C4-2B (cell line): ENCODE measurements around the gene TREM2.

Experiments used
- H3K27ac ChIP-seq: fragments of 450-650 bp; 2 replicates; pipeline ENCODE4 v1.5.1; 2017
- ZFX ChIP-seq: fragments of 450-650 bp; IDR thresholded peaks from 2 replicates; pipeline ENCODE4 v1.6.1; 2017
- TF ChIP-seq, protein P1 (sequence below): fragments of 450-650 bp; conservative IDR thresholded peaks from 2 replicates; pipeline ENCODE4 v1.5.1; 2017; ENCODE audit warnings: mild to moderate bottlenecking

Gene TREM2

GRCh38 chr6:41153451-41153850, 9.5 kb downstream of the TREM2 start:
- TF ChIP-seq, protein P1, sequence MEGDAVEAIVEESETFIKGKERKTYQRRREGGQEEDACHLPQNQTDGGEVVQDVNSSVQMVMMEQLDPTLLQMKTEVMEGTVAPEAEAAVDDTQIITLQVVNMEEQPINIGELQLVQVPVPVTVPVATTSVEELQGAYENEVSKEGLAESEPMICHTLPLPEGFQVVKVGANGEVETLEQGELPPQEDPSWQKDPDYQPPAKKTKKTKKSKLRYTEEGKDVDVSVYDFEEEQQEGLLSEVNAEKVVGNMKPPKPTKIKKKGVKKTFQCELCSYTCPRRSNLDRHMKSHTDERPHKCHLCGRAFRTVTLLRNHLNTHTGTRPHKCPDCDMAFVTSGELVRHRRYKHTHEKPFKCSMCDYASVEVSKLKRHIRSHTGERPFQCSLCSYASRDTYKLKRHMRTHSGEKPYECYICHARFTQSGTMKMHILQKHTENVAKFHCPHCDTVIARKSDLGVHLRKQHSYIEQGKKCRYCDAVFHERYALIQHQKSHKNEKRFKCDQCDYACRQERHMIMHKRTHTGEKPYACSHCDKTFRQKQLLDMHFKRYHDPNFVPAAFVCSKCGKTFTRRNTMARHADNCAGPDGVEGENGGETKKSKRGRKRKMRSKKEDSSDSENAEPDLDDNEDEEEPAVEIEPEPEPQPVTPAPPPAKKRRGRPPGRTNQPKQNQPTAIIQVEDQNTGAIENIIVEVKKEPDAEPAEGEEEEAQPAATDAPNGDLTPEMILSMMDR: no peak
- no peak for TF ChIP-seq ZFX

DNA sequence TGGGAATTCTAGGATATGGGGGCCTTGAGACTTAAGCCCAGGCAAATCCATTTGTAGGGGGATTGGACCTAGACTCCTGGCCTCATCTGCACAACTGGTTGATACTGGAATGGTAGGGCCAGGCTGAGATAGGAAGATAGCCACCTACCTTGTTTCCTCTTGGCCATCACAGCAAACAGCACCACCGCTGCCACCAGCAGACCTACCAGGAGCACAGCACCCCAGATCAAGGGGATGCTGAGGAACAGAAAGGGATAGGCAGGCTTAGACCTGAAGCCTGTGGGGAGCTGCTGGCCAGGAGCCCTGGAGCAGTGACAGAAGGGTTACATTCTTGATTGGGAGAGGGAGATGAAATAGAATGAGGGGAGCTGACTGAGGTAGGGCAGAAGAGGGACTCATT, 12.2 kb downstream of the TREM2 start:
- no peak overlapping the region for H3K27ac ChIP-seq
- no peak for TF ChIP-seq ZFX
- TF ChIP-seq, protein P1: no peak

More at GRCh38 chr6:41153451-41153850, 9.5 kb downstream of the TREM2 start:
- H3K27ac ChIP-seq: no peak overlapping the region

GRCh38 chr6:41147917-41148316, 15.0 kb downstream of the TREM2 start:
- H3K27ac ChIP-seq: no peak overlapping the region
- TF ChIP-seq, protein P1: no peak
- TF ChIP-seq ZFX: no peak

DNA sequence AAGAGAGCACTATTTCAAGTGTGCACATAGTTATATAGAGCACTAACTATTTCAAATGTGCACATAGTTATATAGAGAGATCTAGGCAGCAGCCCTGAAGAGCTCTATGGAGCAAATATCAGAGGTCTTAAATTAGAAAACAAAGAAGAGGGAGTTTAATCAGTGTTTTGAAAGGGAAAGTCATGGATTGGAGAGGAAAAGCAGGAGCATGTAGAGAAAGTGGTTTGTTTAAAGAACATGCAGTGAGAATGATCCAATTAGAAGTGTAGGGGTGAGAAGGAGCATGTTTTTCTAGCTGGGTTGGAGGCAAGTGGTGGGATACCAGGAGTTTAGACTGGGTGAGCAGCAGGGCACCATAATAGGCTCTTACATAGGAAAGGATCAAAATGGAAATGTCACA, 26.0 kb downstream of the TREM2 start:
- TF ChIP-seq, protein P1: no peak
- TF ChIP-seq ZFX: no peak
- no peak overlapping the region for H3K27ac ChIP-seq

GRCh38 chr6:41135062-41135832, 27.7 kb downstream of the TREM2 start:
- TF ChIP-seq ZFX: no peak
- TF ChIP-seq, protein P1: no peak
- H3K27ac ChIP-seq: no peak overlapping the region

DNA sequence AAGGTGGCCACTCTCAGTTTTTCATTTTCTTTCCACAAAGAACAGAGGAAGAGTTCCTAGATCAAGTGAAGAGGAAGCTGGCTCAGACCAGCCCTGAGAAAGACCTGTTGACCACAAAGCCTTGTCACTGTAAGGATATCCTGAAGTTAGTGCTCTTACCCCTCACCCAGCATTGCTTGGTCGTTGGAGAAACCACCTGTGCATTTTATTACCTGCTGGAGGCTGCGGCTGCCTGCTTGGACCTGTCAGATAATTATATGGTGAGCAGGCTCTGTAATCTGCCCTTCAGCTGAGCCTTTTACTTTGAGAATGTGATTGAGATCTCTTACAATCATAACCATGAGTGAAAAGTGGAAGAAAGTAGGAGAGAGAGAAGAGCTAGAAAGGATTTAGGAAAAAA, 30.7 kb downstream of the TREM2 start:
- no peak overlapping the region for H3K27ac ChIP-seq
- TF ChIP-seq, protein P1: no peak
- no peak for TF ChIP-seq ZFX

DNA sequence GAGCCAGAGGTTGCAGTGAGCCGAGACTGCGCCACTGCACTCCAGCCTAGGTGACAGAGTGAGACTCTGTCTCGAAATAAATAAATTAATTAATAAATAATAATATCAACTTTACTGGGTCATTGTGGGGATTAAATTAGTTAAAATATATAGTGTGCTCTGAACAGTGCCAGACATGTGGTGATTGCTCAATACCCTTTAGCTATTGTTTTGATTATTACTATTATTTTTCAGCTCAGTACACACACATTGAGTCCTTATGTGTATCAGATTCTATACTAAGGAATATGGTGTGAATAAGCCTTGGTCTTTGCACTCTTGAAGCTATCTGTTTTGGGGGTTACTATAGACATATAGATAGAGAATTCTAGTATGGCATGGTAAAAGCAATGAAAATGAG, 37.6 kb downstream of the TREM2 start:
- no peak for TF ChIP-seq ZFX
- TF ChIP-seq, protein P1: no peak
- H3K27ac ChIP-seq: no peak overlapping the region
